UCSD-AML1 (cell line): ENCODE data around the gene TMEM236.

Source experiments
- DNase-seq: peaks from one replicate; lab custom pipeline; 2025; ENCODE audit not compliant: unreplicated experiment; lab: John Stamatoyannopoulos, UW

The TMEM236 gene

DNA sequence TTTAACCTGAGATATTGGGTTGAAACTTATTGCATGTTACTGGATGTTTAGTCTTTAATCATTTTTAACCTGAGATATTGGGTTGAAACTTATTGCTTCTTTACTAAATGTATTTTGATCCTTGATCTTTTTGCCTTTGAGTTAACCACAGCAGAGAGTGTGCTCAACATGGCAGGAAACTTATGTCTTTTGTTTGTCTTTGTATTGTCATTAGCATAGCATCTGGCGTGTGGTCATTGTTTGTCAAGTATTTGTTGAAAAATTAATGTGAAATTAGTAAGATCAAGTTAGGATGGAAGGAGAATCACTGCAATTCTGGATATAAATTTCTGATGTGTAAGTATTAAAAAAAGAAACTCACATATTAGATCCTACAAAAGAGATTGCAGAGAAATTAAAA, 65.3 kb downstream of the TMEM236 start:
- no peak for DNase-seq

DNA sequence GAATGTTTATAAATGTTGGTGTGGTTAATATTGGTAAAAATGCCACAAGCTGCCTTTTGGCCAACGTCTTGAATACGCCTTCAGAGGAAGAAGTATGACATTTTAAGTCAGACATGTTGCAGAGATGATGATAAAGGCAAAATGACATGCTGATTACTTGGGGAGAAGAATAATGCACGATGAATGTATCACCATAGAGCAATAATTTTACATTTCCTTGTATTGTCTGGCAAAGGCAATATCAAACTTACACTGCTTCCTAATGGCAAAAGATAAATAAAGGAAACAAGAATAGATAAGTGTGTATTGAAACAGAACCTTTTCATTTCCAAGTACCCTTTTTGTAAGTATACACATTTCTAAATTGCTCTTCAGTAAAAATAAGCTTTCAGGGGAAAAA, 65.8 kb downstream of the TMEM236 start:
- DNase-seq: no peak

- DNase-seq: no peak
Observed at GRCh38 chr10:17819836-17820235, 67.8 kb downstream of the TMEM236 start.

DNA sequence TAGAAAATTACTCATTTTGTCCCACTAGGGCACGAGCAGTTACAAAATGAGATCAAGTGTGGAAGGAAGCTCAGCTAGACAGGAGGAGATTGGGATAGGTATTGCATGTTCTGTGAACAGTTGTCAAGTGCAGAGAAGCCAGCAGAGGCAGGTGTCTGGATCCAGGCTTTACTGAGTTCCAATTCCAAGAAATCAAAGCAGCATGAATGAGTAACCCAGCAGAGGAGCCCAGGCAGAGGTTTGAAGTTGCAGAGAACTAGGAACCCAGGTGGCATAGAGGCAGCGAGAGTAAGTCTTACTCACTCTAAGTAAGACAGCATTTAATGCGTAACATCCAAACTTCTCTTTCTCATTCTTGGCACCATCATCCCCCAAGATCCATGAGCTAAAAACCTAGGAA, 68.9 kb downstream of the TMEM236 start:
- no peak for DNase-seq

- no peak for DNase-seq
Observed at GRCh38 chr10:17821893-17822292, 69.9 kb downstream of the TMEM236 start.

DNA sequence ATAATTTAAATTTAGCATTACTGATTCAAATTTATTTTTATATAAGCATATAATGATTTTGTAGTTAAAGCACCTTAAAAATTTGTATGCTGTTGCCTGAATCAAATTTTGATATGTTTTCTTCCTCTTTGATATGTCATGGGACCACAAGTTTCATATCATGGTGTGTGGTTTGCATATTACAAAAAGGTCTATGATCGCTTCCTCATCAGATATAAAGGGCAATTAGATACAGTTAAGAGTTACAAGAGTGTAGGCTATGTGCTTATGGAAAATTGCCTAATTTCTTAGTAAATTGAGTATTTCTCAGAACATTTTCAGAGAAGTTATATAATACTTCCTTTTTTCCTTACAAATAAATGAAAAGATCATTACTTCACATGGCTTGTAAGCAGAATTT, 79.3 kb downstream of the TMEM236 start:
- DNase-seq: no peak

DNA sequence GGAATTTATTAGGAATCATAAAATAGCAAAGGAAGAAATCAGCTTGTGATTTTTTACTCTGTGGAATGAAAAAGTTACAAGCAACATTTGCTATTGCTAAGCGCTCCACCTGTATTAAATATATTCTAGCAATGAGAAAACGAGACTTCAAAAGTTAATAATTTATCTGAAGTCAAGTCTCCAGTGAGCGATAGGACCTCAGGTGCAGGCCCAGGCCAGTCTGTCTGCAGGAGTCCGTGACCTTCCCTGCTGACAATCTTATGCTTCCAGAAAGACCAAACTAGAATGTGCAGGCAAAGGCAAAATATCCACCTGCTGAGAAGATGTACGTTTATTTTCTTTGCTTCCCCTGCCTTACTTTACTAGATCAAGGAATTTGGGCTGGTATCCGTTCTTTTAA, 79.9 kb downstream of the TMEM236 start:
- DNase-seq: no peak

DNA sequence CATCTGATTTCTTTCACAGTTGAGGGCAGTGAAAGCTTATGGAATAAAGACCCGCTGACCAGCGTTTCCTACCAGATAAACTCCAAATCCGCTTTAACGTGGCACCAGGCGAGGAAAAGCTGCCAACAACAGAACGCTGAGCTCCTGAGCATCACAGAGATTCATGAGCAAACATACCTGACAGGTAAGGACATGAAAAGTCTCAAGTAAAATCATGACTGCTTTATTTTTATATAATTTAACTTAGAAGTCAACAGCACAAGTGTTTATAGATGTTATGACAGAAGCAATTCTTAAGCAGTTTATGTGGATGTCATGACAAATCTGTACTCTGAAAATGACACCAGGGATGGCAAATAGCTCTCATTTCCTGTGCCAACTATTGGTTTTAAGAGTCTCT, 81.7 kb downstream of the TMEM236 start:
- DNase-seq: no peak

- DNase-seq: no peak
Observed at GRCh38 chr10:17835688-17836087, 83.7 kb downstream of the TMEM236 start.

GRCh38 chr10:17836942-17837341, 84.9 kb downstream of the TMEM236 start:
- peak; percentile 22 for DNase-seq

GRCh38 chr10:17838080-17838648, 86.2 kb downstream of the TMEM236 start:
- no peak for DNase-seq

- DNase-seq: no peak
Observed at GRCh38 chr10:17841050-17841449, 89.0 kb downstream of the TMEM236 start.

DNA sequence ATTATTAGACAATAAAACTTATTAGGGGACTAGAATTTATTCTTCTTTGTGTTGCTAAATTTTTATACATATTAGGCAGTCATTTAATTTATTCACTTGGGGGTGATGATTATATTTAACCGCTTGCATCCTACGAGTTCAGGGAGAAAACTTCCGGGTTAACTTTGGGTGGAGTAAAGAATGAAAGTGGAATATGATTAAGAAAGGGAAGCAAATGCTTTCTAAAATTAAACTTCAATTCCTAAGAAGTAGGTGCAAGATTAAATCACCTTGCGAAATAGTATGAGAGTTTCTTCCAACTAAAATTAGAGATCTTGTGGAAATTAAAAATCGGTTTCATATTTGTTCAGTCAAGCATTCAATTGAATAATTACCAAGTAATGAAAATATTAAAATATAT, 90.6 kb downstream of the TMEM236 start:
- no peak for DNase-seq

DNA sequence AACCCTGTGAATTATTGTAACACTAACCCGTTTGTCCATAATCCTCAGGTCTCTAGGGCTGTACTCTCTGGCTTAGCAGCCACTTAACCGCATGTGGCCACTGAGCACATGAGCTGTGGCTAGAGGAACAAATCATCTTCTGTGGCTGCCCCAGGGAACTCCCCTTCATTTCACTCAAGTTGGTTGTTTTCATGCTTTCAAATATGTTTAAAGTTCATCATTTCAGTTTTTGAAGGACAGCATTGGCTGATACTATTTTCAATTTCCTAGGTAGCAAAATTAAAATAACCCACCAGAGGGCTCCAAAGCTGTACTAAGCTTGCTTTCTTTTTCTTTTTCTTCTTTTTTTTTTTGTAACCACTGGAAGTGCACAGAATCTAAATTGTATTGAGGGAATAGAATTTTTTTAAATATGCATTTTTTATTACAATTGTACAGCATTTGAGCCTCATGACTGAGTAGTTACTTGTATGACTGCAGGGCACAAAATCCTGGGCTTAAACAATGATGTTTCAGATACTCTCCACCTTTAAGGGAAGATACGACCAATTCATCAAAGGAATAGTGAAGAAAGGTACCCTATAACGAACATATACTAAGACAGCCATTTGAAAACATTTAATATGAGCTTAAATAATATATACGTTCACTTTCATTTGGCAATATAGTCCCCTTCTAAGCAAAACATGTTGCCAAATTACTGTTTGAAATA, 95.7 kb downstream of the TMEM236 start:
- peak; percentile 16 for DNase-seq

DNA sequence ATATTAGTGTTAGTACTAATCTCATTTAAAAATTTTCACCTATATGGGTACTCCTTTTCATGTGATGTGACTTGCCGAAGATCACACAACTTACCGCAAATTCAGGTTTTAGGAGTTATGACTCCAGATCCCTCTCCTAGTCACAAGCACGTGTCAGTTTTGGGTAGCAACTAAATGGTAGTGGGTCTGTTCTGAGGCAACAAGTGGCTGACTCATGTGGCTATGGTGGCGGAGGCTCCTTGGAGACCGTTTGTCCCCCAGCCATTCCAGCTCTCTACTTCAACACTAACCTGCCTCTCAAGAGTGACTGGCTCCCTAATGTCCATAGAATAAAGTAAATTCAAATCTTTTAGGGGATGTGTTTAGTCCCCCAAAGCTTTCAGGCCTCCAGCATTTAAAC, 96.6 kb downstream of the TMEM236 start:
- DNase-seq: no peak
